T-helper 2 cell treated with Interferon-gamma antibody and Interleukin-4, amounts not matched to agents 5 μg/mL and 100 μg/mL, for 36 hours (primary cell): ENCODE data around the gene PTPN5.
A peak's percentile ranks its signal among the peaks of the same experiment; 100 is the strongest.

Experiments
- DNase-seq: peaks from one replicate; pipeline ENCODE4 v3.0.0; 2021; ENCODE audit warnings: low spot score
- H3K27ac Mint-ChIP-seq: one replicate; pipeline ENCODE4 v1.8.0; 2021; ENCODE audit warnings: mild to moderate bottlenecking, mixed read lengths
- H3K27me3 Mint-ChIP-seq: one replicate; pipeline ENCODE4 v1.8.0; 2021; ENCODE audit warnings: low read depth, mixed read lengths
- H3K36me3 Mint-ChIP-seq: one replicate; pipeline ENCODE4 v1.8.0; 2021; ENCODE audit warnings: low read depth, mixed read lengths
- H3K4me1 Mint-ChIP-seq: one replicate; pipeline ENCODE4 v1.8.0; 2021; ENCODE audit warnings: low read depth, mixed read lengths
- H3K4me3 Mint-ChIP-seq: one replicate; pipeline ENCODE4 v1.8.0; 2022; ENCODE audit warnings: mild to moderate bottlenecking, moderate library complexity, mixed read lengths
- H3K9me3 Mint-ChIP-seq: one replicate; pipeline ENCODE4 v1.8.0; 2021; ENCODE audit warnings: mixed read lengths

The PTPN5 gene

GRCh38 chr11:18704698-18705097 lies 86.9 kb downstream of the PTPN5 start:
- Mint-ChIP-seq H3K4me3 (no peak overlapping the region), H3K4me1 (peaks cover 14% of the 10 kb centered on the region), H3K36me3 (no peaks in the 10 kb centered on the region), H3K27ac (no peak overlapping the region), H3K9me3 (no peaks in the 10 kb centered on the region), H3K27me3 (peaks cover 57% of the 10 kb centered on the region)
- no peak for DNase-seq

GRCh38 chr11:18704045-18704645 lies 87.5 kb downstream of the PTPN5 start:
- H3K27me3 Mint-ChIP-seq, result peaks cover 57% of the 10 kb centered on the region
- H3K36me3 Mint-ChIP-seq, result no peaks in the 10 kb centered on the region
- no peak overlapping the region for H3K27ac Mint-ChIP-seq
- H3K4me1 Mint-ChIP-seq, result peaks cover 17% of the 10 kb centered on the region
- H3K9me3 Mint-ChIP-seq, result no peaks in the 10 kb centered on the region
- no peak for DNase-seq
- H3K4me3 Mint-ChIP-seq, result no peak overlapping the region

GRCh38 chr11:18703001-18703763 lies 88.4 kb downstream of the PTPN5 start:
- Mint-ChIP-seq H3K9me3 (no peaks in the 10 kb centered on the region), H3K27ac (no peak overlapping the region), H3K27me3 (peaks cover 53% of the 10 kb centered on the region), H3K4me1 (peaks cover 19% of the 10 kb centered on the region), H3K4me3 (no peak overlapping the region), H3K36me3 (no peaks in the 10 kb centered on the region)
- DNase-seq, result no peak

- Mint-ChIP-seq H3K27me3 (peaks cover 39% of the 10 kb centered on the region), H3K4me3 (no peak overlapping the region), H3K36me3 (no peaks in the 10 kb centered on the region), H3K9me3 (no peaks in the 10 kb centered on the region), H3K4me1 (peaks cover 20% of the 10 kb centered on the region), H3K27ac (no peak overlapping the region)
- DNase-seq, result no peak
Measured at GRCh38 chr11:18701614-18702216, 89.9 kb downstream of the PTPN5 start.

GRCh38 chr11:18700872-18701271 lies 90.7 kb downstream of the PTPN5 start:
- H3K36me3 Mint-ChIP-seq, result no peaks in the 10 kb centered on the region
- no peak for DNase-seq
- peaks cover 15% of the 10 kb centered on the region for H3K4me1 Mint-ChIP-seq
- no peaks in the 10 kb centered on the region for H3K9me3 Mint-ChIP-seq
- no peak overlapping the region for H3K4me3 Mint-ChIP-seq
- peaks cover 34% of the 10 kb centered on the region for H3K27me3 Mint-ChIP-seq
- H3K27ac Mint-ChIP-seq, result no peak overlapping the region

GRCh38 chr11:18700375-18700774 lies 91.2 kb downstream of the PTPN5 start:
- H3K27ac Mint-ChIP-seq, result no peak overlapping the region
- no peaks in the 10 kb centered on the region for H3K9me3 Mint-ChIP-seq
- H3K4me1 Mint-ChIP-seq, result peaks cover 14% of the 10 kb centered on the region
- DNase-seq, result no peak
- H3K27me3 Mint-ChIP-seq, result peaks cover 30% of the 10 kb centered on the region
- peak overlapping the region; percentile 75 for H3K4me3 Mint-ChIP-seq
- no peaks in the 10 kb centered on the region for H3K36me3 Mint-ChIP-seq

GRCh38 chr11:18699848-18700261 lies 91.7 kb downstream of the PTPN5 start:
- H3K36me3 Mint-ChIP-seq, result no peaks in the 10 kb centered on the region
- H3K4me3 Mint-ChIP-seq, result peak overlapping the region; percentile 75
- no peak for DNase-seq
- H3K4me1 Mint-ChIP-seq, result peaks cover 10% of the 10 kb centered on the region
- peaks cover 25% of the 10 kb centered on the region for H3K27me3 Mint-ChIP-seq
- no peak overlapping the region for H3K27ac Mint-ChIP-seq
- H3K9me3 Mint-ChIP-seq, result no peaks in the 10 kb centered on the region

GRCh38 chr11:18699269-18699596 lies 92.4 kb downstream of the PTPN5 start:
- H3K36me3 Mint-ChIP-seq, result no peaks in the 10 kb centered on the region
- no peak for DNase-seq
- H3K27ac Mint-ChIP-seq, result peak overlapping the region; percentile 17
- peaks cover 9% of the 10 kb centered on the region for H3K4me1 Mint-ChIP-seq
- H3K4me3 Mint-ChIP-seq, result peak overlapping the region; percentile 75
- no peaks in the 10 kb centered on the region for H3K9me3 Mint-ChIP-seq
- peaks cover 19% of the 10 kb centered on the region for H3K27me3 Mint-ChIP-seq

- H3K9me3 Mint-ChIP-seq, result no peaks in the 10 kb centered on the region
Measured at GRCh38 chr11:18698341-18699268, 93.0 kb downstream of the PTPN5 start, which contains the start of gene TMEM86A. TMEM86A (plus strand) TSS chr11:18698779; CDS start chr11:18698887, 108 bp downstream.

GRCh38 chr11:18697576-18697975 lies 94.0 kb downstream of the PTPN5 start:
- Mint-ChIP-seq H3K27ac (no peak overlapping the region), H3K27me3 (peaks cover 12% of the 10 kb centered on the region), H3K9me3 (no peaks in the 10 kb centered on the region), H3K4me1 (peaks cover 16% of the 10 kb centered on the region), H3K4me3 (no peak overlapping the region), H3K36me3 (no peaks in the 10 kb centered on the region)
- DNase-seq, result no peak

More at GRCh38 chr11:18698341-18699268, 93.0 kb downstream of the PTPN5 start, which contains the start of gene TMEM86A:
- Mint-ChIP-seq H3K27ac (peak within 1 kb of the TSS; percentile 17), H3K4me3 (peak within 1 kb of the TSS; percentile 77), H3K36me3 (no peaks in the 10 kb centered on the region), H3K4me1 (peaks cover 11% of the 10 kb centered on the region), H3K27me3 (peaks cover 16% of the 10 kb centered on the region)
- DNase-seq, result peak; percentile 88

- H3K36me3 Mint-ChIP-seq, result no peaks in the 10 kb centered on the region
- H3K4me1 Mint-ChIP-seq, result peaks cover 16% of the 10 kb centered on the region
- H3K4me3 Mint-ChIP-seq, result no peak overlapping the region
- no peak overlapping the region for H3K27ac Mint-ChIP-seq
- peaks cover 12% of the 10 kb centered on the region for H3K27me3 Mint-ChIP-seq
- no peak for DNase-seq
- no peaks in the 10 kb centered on the region for H3K9me3 Mint-ChIP-seq
Measured at GRCh38 chr11:18696638-18697225, 94.9 kb downstream of the PTPN5 start.

- Mint-ChIP-seq H3K9me3 (no peaks in the 10 kb centered on the region), H3K27ac (no peak overlapping the region), H3K4me1 (peaks cover 11% of the 10 kb centered on the region), H3K36me3 (no peaks in the 10 kb centered on the region), H3K27me3 (no peaks in the 10 kb centered on the region), H3K4me3 (no peak overlapping the region)
- DNase-seq, result no peak
Measured at GRCh38 chr11:18692941-18693760, 98.4 kb downstream of the PTPN5 start.
